Cortex of kidney (tissue), 1 donor: Measurements from ENCODE around the gene RHEX.
"Not testable (repeated sequence)": the region's sequence is repeated elsewhere in the genome, so short reads cannot be mapped to it uniquely, and the experiment has no call there.

ENCODE experiments used
- DNase-seq: peaks from one replicate; lab custom pipeline; 2025; lab: John Stamatoyannopoulos, UW

RHEX gene

DNA sequence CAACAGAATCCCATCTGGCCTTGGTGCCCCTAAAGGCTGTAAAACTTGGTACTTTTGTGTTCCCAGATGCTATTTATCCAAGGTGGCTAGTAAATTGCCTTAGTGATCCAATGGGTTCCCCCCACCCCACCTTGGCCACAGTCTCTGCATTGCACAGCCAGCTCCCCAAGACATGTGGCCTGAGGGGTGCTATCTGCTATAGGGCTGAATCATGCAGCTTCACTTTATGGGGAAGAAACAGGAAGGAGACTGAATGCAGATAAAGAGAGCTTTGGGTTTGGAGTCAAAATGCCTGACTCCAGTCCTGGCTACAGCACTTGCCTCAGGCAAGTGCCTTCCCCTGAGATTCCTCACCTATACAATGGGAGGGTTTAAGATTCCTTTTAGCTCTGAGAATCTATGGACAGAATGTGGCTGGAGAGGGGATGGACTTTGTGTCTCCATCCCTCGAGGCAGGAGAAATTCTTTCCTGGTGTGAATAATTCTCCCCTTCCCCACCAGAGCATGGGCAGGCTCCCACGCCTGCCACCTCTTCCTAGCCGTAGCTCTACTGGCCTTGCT lies 6.5 kb downstream of the RHEX start:
- DNase-seq: no peak

DNA sequence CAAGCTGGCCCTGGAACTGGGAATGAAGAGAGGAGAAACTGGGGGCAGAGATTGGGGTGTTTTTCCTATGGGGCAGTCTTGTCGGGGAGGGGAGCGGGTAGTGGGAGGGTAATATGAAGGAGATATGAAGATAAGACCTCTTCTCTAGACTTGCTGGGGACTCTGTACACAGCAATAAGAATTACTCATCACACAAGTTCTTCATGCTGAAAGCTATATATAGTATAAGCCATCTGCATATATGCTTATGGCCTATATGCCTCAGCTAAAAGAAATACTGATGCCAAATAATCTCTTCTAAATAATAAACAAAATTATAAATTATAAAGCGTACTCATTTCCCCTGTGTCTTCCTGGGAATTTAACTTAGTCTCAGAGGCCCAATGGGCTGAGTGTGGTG lies 7.9 kb downstream of the RHEX start:
- no peak for DNase-seq

DNA sequence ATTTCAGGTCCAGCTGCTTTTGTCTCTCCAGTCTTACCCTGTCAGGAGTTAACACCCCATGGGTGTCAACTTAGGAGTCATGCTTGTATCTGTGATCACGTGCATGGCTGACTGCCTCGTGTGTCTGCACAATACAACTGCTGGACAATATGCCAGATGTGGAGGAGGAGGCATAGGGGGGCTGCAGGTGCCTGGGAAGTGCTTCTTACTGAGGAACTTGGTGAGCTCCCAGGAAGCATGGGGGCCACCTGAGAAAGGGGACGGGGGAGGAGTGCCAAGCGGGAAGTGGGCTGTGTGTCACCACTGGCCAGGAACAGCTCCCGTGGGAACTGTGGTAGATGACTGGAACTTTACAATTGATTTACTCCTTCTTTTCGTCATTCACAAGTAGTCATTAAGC lies 9.5 kb downstream of the RHEX start:
- no peak for DNase-seq

DNA sequence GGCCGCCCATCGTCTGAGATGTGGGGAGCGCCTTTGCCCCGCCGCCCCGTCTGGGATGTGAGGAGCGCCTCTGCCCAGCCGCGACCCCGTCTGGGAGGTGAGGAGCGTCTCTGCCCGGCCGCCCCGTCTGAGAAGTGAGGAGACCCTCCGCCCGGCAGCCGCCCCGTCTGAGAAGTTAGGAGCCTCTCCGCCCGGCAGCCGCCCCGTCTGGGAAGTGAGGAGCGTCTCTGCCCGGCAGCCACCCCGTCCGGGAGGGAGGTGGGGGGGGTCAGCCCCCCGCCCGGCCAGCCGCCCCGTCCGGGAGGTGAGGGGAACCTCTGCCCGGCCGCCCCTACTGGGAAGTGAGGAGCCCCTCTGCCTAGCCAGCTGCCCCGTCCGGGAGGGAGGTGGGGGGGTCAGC lies 11.0 kb downstream of the RHEX start:
- DNase-seq: not testable (repeated sequence)

DNA sequence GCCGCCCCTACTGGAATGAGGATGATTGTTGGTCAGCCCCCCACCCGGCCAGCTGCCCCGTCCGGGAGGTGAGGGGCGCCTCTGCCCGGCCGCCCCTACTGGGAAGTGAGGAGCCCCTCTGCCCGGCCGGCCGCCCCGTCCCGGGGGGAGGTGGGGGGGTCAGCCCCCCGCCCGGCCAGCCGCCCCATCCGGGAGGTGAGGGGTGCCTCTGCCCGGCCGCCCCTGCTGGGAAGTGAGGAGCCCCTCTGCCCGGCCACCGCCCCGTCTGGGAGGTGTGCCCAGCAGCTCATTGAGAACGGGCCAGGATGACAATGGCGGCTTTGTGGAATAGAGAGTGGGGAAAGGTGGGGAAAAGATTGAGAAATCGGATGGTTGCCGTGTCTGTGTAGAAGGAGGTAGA lies 11.5 kb downstream of the RHEX start:
- not testable (repeated sequence) for DNase-seq

DNA sequence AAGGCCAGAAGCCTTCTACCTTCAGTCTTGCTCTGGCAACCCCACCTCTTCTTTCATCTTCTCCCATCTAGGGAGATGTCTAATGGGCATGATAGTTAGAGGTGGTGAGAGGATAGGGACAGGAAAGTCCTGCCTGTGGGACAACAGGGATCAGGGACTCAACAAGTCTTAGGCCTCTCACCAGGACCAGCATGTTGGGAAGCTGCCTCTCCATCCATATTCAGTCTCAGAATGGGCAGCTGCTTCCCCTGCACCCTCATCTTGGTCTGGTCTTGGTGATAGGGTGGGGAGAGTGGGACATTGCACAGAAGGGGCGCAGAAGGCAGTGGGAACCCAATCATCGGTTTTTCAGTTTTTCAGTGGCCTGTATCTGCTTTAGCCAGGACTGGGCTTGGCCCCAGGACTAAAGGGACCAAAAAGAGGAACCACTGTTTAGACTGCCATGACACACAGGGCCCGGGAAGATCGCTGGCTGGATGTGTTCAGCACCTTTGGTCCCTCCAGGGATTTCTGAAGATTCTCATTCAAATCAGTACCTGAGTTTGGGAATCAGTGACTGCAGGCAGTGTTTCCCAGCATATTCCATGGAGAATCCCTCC lies 12.7 kb downstream of the RHEX start:
- DNase-seq: no peak

DNA sequence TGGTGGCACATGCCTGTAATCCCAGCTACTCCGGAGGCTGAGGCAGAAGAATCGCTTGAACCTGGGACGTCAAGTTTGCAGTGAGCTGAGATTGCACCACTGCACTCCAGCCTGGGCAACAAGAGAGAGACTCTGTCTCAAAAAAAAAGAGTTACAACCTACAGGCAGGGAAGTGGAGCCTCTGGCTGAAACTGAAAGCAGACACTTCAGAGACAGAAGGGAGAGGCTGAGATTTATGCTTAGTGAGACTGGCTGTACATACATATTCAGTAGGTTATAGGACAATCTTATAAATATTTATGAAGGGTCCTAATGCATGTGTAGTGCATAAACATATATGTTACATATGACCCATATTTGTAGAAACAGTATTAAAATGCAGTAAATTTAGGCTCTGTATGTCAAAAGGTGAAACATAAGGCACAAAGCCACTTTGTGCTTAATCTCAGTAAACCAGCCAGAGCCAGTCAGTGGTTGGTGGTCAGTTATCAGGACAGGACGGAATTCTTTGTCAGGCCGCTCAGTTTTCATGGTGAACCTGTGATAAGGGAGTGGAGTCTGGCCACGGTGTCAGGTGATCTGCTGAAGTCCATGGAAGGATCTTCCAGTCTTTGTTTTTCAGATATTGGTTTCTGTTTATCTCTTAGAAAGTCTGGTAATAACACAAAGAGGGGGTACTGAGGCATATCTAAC lies 13.7 kb downstream of the RHEX start:
- DNase-seq: no peak

DNA sequence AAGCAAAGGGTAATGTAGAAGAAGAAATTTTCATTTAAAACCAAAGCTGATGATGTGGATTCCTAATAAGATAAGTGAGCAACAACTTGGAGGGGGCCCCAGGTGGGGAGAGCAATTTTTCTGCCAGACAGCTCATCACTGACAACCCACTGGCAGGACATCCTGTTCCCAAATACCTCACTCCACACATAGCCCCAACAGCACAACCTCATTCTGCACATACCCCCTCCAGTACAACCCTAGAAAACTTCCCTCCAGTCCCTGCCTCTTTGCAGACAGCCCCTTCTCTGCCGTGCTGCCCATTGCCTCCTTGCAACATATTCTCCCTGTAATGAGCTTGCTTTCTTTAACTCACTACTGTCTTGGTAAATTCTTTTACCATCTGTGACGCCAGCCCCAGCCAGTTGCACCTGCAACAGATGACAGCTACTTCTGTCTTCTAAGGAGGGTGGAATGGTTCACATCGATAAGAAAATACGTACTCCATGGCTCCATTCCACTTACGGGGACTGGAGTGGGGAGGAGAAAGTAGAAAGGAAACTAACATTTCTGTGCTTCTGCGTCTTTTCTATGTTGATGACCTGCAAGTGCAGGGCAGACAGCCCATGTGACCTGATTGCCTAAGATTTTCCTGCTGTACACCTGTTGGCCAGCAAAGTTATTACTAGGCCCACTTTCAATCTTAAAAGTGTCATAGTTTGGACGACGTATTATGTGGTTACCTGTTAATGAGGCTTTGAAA lies 14.7 kb downstream of the RHEX start:
- no peak for DNase-seq

DNA sequence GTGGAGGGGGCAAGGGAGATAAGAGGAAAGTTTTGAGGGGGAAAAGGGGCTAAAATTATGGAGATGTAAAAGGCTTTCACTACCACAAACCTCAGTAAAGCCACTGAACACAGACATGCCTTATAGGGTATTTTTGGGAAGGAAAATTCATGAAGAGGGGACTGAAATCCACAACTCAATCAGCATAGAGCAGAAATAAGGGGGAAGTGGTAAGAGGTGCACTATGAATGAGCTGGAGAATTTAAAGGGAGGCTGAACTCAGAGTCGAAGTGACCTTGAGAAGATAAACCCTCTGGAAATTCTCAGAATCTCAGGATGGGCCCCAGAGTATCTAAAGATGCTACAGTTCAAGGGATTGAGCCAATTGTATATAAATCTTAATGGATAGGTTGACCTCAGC lies 15.3 kb downstream of the RHEX start:
- DNase-seq: no peak

DNA sequence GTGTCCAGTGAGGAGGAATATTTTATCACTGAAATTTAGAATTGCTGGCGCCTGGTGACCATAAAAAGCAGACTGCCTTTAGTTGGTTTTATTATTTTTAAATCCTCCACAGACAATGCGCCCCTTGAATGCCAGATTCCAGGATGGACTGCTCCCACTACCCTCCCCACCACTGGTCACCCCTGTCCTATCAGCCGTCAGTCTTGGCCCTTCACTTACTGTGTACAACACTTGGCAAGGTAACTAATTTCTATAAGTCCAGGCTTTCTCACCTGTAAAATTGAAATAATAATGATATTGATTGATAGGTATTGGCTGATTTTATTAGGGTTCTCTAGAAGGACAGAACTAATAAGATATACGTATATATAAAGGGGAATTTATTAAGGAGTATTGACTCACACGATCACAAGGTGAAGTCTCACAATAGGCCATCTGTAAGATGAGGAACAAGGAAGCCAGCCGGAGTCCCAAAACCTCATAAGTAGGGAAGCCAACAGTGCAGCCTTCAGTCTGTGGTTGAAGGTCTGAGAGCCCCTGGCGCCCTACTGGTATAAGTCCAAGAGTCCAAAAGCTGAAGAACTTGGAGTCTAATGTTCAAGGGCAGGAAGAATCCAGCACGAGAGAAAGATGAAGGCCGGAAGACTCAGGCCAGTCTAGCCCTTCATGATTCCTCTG lies 17.8 kb downstream of the RHEX start:
- DNase-seq: no peak

DNA sequence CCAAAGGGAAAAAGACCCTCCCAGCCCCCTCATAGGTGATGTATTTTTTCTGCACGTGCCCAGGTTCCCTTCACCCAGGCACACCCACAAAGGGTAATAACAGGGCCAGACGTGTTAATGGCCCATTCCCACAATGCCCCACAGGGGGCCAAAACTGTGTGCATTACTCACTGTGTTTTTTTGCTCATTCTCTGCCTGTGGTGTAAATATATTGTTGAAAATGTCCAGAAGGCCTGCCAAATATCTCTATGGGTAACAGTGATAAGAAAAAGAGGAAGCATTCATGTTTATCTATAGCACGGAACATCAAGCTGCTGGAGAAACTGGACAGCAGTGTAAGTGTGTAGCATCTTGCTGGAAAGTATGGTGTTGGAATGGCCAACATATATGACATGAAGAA lies 21.9 kb downstream of the RHEX start:
- no peak for DNase-seq

DNA sequence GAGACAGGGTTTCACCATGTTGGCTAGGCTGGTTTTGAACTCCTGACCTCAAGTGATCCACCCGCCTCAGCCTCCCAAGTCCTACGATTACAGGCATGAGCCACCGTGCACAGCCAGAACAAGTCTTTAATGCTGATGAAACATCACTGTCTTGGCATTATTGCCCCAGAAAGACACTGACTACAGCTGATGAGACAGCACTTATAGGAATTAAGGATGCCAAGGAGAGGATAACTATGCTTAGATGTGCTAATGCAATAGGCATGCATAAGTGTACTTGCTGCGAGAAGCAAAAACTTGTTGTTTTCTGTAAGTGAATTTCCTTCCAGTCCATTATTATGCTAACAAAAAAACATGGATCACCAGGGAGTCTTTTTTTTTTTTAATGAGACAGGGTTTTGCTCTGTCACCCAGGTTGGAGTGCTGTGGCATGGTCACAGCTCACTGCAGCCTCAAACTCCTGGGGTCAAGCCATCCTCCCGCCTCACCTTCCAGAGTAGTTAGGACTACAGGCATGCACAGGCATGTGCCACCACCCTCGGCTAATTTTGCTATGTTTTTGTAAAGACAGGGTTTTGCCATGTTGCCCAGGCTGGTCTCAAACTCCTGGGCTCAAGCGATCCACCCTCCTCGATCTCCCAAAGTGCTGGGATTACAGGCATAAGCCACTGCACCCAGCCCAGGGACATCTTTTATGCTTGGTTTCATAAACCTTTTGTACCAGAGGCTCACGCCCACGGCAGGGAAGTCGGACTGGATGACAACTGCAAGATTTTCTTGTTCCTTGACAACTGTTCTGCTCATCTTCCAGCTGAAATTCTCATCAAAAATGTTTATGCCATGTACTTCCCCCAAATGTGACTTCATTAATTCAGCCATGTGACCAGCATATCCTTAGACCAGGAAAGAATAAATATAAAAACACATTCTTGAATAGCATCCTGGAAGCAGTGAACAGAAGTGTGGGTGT lies 23.1 kb downstream of the RHEX start:
- no peak for DNase-seq

DNA sequence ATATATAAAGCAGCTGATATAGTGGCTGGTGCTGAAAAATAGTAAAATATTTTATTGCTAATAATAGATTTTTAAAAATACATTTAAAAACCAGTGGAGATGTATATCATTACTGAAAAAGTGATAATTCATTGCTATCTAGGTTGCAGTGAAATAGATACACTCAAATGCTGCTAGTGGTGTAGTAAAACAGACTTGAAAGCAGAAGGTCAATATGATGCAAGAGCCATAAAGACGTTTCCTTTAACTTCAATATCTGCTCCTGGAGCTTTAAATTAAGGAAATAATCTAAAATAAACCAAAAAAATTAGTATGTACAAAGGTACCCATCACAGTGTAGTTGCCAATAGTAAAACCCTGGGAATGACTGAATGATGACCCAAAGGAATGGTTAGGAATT lies 26.2 kb downstream of the RHEX start:
- no peak for DNase-seq

DNA sequence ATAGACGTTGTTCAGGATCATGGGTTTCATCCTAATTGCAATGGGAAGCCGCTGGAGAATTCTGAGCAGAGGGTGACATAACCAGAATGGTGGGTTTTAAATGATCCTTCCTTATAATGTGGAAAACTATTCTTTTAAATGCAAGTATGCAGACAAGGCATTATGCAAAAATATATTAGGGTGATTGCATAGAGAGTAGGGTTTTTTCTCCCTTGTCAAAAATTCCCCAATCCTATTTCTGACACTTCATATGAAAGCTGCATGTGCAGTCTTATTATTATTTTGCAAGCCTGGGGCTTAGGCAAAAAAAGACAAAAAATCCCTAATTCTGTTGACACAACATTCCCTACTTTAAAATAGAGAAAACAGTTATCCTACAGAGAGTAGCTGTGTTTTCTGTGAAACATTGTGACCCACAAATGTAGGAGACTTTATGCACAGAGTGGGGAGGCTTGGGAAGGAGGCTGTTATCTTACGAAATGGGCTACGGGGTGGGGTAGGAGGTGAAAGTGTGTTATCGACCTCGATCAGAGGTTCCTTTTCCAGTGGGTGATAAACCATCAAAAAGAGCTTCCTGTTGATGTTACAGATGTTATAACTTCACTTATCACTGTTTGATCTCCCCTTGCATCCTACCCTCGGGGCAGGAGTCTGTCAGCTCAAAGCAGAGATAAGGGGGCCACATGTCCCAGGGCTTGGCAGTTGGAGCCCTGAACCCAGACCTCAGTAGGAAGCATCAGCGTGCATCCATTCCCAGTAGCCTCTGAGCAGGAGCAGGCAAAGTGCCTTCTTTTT lies 27.2 kb downstream of the RHEX start:
- DNase-seq: no peak

DNA sequence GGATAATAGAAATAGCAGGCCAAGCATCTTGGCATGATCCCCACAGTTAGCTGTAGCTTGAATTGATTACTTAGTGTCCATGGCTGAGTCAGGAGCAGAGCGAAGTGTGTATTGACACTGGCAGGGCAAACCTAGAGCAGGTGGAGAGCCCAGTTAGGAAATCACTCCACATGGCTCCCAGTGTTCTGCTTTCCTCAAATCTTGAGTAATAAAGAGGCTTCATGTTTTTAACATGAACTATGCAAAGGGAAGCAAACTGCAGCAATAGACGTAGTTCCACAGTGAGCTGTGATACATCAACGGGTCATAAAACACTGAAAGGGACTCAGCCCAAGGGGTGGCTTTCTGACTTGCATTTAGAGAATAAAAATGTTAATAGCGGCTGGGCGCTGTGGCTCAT lies 28.9 kb downstream of the RHEX start:
- DNase-seq: no peak

DNA sequence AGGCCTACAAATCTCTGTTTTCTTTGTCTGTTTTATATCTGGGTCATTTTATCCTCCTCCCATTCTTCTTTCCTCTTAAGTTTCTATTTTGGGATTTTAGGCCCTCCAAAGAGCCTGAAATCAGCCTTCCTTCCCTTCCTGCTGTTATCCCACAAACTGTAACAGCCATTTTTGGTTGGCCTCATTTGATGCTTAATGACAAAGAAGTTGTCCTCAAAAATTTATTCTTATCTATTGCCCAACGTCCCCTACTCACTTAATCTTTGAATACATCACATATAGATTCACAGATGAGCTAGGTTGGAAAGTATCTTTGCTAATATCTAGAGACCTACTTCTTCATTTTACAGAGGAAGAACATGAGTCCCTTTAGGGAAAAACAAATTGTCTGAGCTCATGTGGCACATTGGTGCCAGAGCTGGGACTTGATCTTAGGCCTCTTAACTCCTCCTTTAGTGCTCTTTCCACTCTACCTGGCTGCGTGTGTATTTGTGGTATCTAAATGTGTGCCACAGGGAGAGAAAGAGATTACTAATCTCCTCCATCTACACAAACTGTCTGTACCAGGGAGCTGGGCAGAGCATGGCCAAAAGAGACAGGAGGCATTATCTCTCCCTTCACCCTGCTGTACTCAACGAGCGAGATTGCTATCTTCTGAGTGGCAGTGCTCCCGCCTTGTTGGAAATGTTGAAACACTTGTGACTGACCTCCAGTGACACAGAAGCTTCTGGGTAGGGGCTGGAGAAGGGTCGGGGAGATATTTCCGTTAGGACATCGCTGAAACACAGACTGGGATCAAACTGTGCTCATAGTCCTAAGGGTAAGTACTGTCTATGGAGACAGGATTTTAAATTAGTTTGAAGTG lies 30.1 kb downstream of the RHEX start:
- DNase-seq: no peak

DNA sequence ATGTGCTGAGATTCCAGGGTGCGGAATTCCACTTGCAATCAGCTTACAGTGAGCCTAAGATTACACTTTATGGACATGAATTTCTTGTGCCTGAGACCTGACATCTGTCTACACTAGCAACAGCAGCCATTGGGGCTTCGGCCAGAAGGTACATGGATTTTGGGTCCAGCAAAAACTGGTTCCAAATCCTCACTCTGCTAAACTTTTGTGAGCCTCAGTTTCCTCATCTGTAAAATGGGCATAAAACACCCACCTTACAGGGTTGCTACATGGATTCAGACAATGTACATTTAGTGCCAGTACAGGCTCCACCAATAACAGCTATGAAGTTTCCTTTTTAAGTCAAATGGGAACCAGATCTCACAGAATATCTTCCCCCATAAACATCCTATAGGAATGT lies 30.8 kb downstream of the RHEX start:
- no peak for DNase-seq

DNA sequence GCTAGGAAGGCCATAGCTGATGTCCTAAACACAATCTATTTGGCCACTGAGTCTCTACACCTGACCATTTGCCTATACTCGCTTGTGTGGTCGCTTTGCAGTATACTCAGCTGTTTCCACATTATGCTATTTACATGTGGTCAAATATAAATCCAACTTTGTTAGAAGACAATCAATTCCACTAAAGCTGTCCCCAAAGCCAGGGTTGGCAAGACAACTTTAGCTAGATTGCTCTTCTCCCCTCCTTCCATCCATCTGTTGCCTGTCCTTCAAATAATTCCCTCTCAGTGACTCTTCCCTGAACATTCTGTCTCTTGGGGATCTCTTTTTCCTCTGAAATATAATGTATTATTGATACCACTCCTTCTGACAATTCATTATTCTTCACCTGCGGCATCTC lies 34.1 kb downstream of the RHEX start:
- no peak for DNase-seq

DNA sequence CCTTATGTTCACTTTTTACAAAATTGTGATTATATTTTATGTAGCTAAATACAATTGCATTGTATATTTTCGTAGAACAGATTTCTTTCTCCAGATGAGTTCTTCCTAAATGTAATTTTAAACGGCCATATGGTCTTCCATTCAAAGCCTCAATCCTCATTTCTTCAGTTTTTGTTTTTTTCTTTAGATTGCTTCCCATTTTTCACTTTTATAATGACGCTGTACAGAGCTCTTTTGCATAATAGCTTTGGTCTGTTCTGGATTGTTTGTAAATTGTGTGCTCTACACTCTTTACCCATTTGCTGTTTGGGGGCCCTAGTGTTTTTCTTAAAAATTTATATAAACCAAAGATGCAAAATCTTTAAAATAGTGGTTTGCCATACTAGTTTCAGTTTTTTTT lies 36.4 kb downstream of the RHEX start:
- DNase-seq: no peak

DNA sequence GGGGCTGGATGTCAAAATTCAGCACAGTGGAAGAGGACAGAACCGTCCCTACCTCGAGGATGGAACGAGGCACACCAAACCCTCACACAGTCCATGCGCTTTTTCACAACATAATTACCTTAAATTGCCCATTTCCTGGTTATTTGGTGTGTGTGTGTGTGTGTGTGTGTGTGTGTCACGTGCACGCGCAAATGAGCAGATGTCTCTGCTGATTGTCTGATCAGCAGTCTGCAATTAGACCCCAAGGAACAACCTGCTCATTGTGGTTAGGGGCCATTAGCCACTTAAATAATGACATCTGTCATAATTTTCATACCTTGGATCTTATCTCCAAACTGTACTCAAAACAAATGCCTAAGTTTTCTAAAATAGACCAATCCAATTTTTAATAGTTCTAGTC lies 41.1 kb downstream of the RHEX start:
- DNase-seq: no peak
